DND-41 (cell line): Measurements from ENCODE around the gene MIGA1.

Source experiments
- ATAC-seq: fragments of 200-7000 bp; cut with Tn5 transposase; 3 replicates; pipeline ENCODE4 v1.9.1; 2021; ENCODE audit warnings: low read depth; ENCODE audit not compliant: insufficient read depth
- DNase-seq: peaks from one replicate; pipeline ENCODE4 v3.0.0-alpha.2; 2020
- H2AFZ ChIP-seq: 2 replicates; pipeline ENCODE4 v1.6.0; 2012; ENCODE audit warnings: low read depth, low read length
- H3K27ac ChIP-seq: 2 replicates; pipeline ENCODE4 v1.5.1; 2012; ENCODE audit warnings: low read length, inconsistent platforms
- H3K27me3 ChIP-seq: fragments of 200-600 bp; sonication (generic); 2 replicates; pipeline ENCODE4 v1.6.0; 2012; ENCODE audit warnings: low read length, mild to moderate bottlenecking, inconsistent platforms; ENCODE audit not compliant: insufficient read depth, poor library complexity
- H3K36me3 ChIP-seq: 2 replicates; pipeline ENCODE4 v1.5.1; 2012; ENCODE audit warnings: low read length, inconsistent platforms; ENCODE audit not compliant: insufficient read depth
- H3K4me1 ChIP-seq: 2 replicates; pipeline ENCODE4 v1.5.1; 2012; ENCODE audit warnings: mild to moderate bottlenecking, low read length; ENCODE audit not compliant: insufficient read depth
- H3K4me2 ChIP-seq: 2 replicates; pipeline ENCODE4 v1.6.0; 2012; ENCODE audit warnings: mild to moderate bottlenecking, moderate library complexity, low read length, inconsistent platforms; ENCODE audit not compliant: insufficient read depth
- H3K4me3 ChIP-seq, 2 experiments: fragments of 200-600 bp in 1 of 2; shearing (Covaris generic) in 1 of 2; 2 replicates each; pipeline ENCODE4 v1.5.1; 2012 to 2016; ENCODE audit warnings: inconsistent platforms in 2 of 2, low read length in 2 of 2, mild to moderate bottlenecking in 2 of 2, low read depth in 1 of 2, moderate library complexity in 1 of 2
- H3K79me2 ChIP-seq: 2 replicates; pipeline ENCODE4 v1.6.0; 2012; ENCODE audit warnings: low read length, inconsistent platforms; ENCODE audit not compliant: insufficient read depth
- H3K9ac ChIP-seq: 2 replicates; pipeline ENCODE4 v1.6.0; 2012; ENCODE audit warnings: low read depth, mild to moderate bottlenecking, inconsistent platforms, low read length, moderate library complexity
- H3K9me3 ChIP-seq: 2 replicates; pipeline ENCODE4 v1.5.1; 2012; ENCODE audit warnings: low read length, moderate library complexity, mild to moderate bottlenecking, inconsistent platforms; ENCODE audit not compliant: insufficient read depth, severe bottlenecking
- H4K20me1 ChIP-seq: 2 replicates; pipeline ENCODE4 v1.6.0; 2012; ENCODE audit warnings: low read length; ENCODE audit not compliant: insufficient read depth
- CTCF ChIP-seq: IDR thresholded peaks from 2 replicates; pipeline ENCODE4 v1.5.1; 2012; ENCODE audit warnings: borderline replicate concordance, low read length, moderate library complexity, mild to moderate bottlenecking; ENCODE audit not compliant: poor library complexity, severe bottlenecking; ENCODE audit errors: extremely low read depth
- EZH2 ChIP-seq: IDR thresholded peaks from 3 replicates; pipeline ENCODE4 v1.6.1; 2012; ENCODE audit warnings: borderline replicate concordance, low read depth, mild to moderate bottlenecking, moderate library complexity, low read length, inconsistent platforms; ENCODE audit not compliant: severe bottlenecking

MIGA1 gene

GRCh38 chr1:77794550-77794949 is 15.1 kb downstream of the MIGA1 start:
- ATAC-seq (no peak), DNase-seq (no peak)
- no peaks in the 10 kb centered on the region for H3K27me3 ChIP-seq
- peaks cover 43% of the 10 kb centered on the region for H3K79me2 ChIP-seq
- H3K9me3 ChIP-seq, result no peaks in the 10 kb centered on the region
- no peak overlapping the region for H3K4me3 ChIP-seq
- H4K20me1 ChIP-seq, result no peaks in the 10 kb centered on the region
- TF ChIP-seq CTCF (no peak), EZH2 (no peak)
- H3K27ac ChIP-seq, result no peak overlapping the region
- H3K4me1 ChIP-seq, result no peaks in the 10 kb centered on the region
- no peak overlapping the region for H3K9ac ChIP-seq
- H3K36me3 ChIP-seq, result peaks cover 18% of the 10 kb centered on the region; the same call in 1 of the 2 replicates
- no peak overlapping the region for H3K4me2 ChIP-seq
- no peak overlapping the region for H2AFZ ChIP-seq

- H3K27me3 ChIP-seq, result no peaks in the 10 kb centered on the region
- H3K9me3 ChIP-seq, result no peaks in the 10 kb centered on the region
- peaks cover 5% of the 10 kb centered on the region; the same call in 1 of the 2 replicates for H4K20me1 ChIP-seq
- H3K4me2 ChIP-seq, result no peak overlapping the region
- no peaks in the 10 kb centered on the region for H3K4me1 ChIP-seq
- DNase-seq, result no peak
- peaks cover 27% of the 10 kb centered on the region; the same call in 1 of the 2 replicates for H3K36me3 ChIP-seq
- no peak overlapping the region for H3K4me3 ChIP-seq
- H3K27ac ChIP-seq, result no peak overlapping the region
- H3K79me2 ChIP-seq, result peaks cover 46% of the 10 kb centered on the region
- no peak for ATAC-seq
- no peak for TF ChIP-seq CTCF
- TF ChIP-seq EZH2, result no peak
- H3K9ac ChIP-seq, result no peak overlapping the region
- no peak overlapping the region for H2AFZ ChIP-seq
Measured at GRCh38 chr1:77796695-77797405, 17.4 kb downstream of the MIGA1 start.

GRCh38 chr1:77797991-77798390 is 18.5 kb downstream of the MIGA1 start:
- Histone ChIP-seq H3K27ac (no peak overlapping the region), H4K20me1 (peaks cover 5% of the 10 kb centered on the region; the same call in 1 of the 2 replicates), H3K27me3 (no peaks in the 10 kb centered on the region), H3K4me3 (no peak overlapping the region), H3K4me1 (no peaks in the 10 kb centered on the region), H3K9me3 (no peaks in the 10 kb centered on the region), H3K4me2 (no peak overlapping the region), H2AFZ (no peak overlapping the region), H3K9ac (no peak overlapping the region), H3K36me3 (peaks cover 37% of the 10 kb centered on the region; the same call in 1 of the 2 replicates), H3K79me2 (peaks cover 37% of the 10 kb centered on the region)
- DNase-seq, result no peak
- no peak for ATAC-seq
- TF ChIP-seq EZH2 (no peak), CTCF (no peak)
